ENCODE data around the gene GABRE. TPM values are rescaled to one million over a fixed set of nuclear protein-coding genes. Genes with fewer than 3 reads are reported as not detected.

Gene GABRE
- polyA plus RNA-seq, 2 of the 4 experiments (the other 2 are of a cell fraction): 60.7 to 92.4 TPM

GRCh38 chrX:151975736-151976275 lies 1.3 kb upstream of the GABRE start:
- DNase-seq (ENCODE audit: low read depth in 1 of 2, low spot score in 1 of 2) (no peak), FAIRE-seq (peak; percentile 92), ATAC-seq (no peak)
- H3K4me1 ChIP-seq: peaks cover 34% of the 10 kb centered on the region
- no peak for TF ChIP-seq GATA3 (IDR thresholded peaks at IDR 0.05; ENCODE audit: borderline replicate concordance)
- TF ChIP-seq ZFP36 (IDR thresholded peaks at IDR 0.05; ENCODE audit: borderline replicate concordance, partially characterized antibody): no peak
- TF ChIP-seq RFX5 (IDR thresholded peaks at IDR 0.05): no peak
- TF ChIP-seq RAD21 (conservative IDR thresholded peaks at IDR 0.05 in 1 of 2, IDR thresholded peaks at IDR 0.05 in 1 of 2): no peak
- TF ChIP-seq CTCF (IDR thresholded peaks at IDR 0.05): no peak
- no peak for TF ChIP-seq MAX (IDR thresholded peaks at IDR 0.05)
- TF ChIP-seq HDAC2 (IDR thresholded peaks at IDR 0.05): no peak
- no peak for TF ChIP-seq ZSCAN20 (CRISPR knock-in tag; IDR thresholded peaks at IDR 0.05)
- TF ChIP-seq CBX8 (IDR thresholded peaks at IDR 0.05): no peak
- no peak for TF ChIP-seq CEBPB (IDR thresholded peaks at IDR 0.05)
- no peak for TF ChIP-seq BCL3 (IDR thresholded peaks at IDR 0.05)
- no peak for TF ChIP-seq ATOH8 (CRISPR knock-in tag; IDR thresholded peaks at IDR 0.05; ENCODE audit: low read depth)
- no peak for TF ChIP-seq SMC3 (IDR thresholded peaks at IDR 0.05)
- peak overlapping the region; percentile 98 for H3K4me2 ChIP-seq
- peak overlapping the region in 1 of 2 experiments; percentile 97; a peak in 3 of 6 replicates for H3K27ac ChIP-seq
- 73% methylated on average over 5 of the region's 5 CpGs for WGBS (ENCODE audit: missing lambda C conversion rate)
- POLR2A ChIA-PET: no interaction called here
- H3K9me3 ChIP-seq: no peaks in the 10 kb centered on the region
- no peak overlapping the region for H3K4me3 ChIP-seq
- CTCF ChIA-PET: interaction anchor here (1.2 to 2.9 kb wide), 2 partner anchors 10 to 223 kb away, joined by 3 to 11 read pairs; no protein-coding TSS in a partner anchor

- ChIA-PET CTCF (interaction anchor here (1.2 to 2.9 kb wide), 2 partner anchors 11 to 222 kb away, joined by 3 to 11 read pairs; no protein-coding TSS in a partner anchor), POLR2A (no interaction called here)
- Histone ChIP-seq H3K4me1 (peaks cover 31% of the 10 kb centered on the region), H3K4me2 (peak overlapping the region; percentile 98), H3K9me3 (no peaks in the 10 kb centered on the region), H3K4me3 (peak overlapping the region; percentile 76), H3K27ac (peak overlapping the region; percentile 96 to 97)
- TF ChIP-seq ZNF302 (CRISPR knock-in tag; IDR thresholded peaks at IDR 0.05) (no peak), E2F6 (IDR thresholded peaks at IDR 0.05; ENCODE audit: borderline replicate concordance, low read depth) (no peak), ATOH8 (CRISPR knock-in tag; IDR thresholded peaks at IDR 0.05; ENCODE audit: low read depth) (no peak)
- FAIRE-seq (no peak), ATAC-seq (no peak), DNase-seq (ENCODE audit: low read depth in 1 of 2, low spot score in 1 of 2) (no peak)
- 62% methylated on average over 6 of the region's 8 CpGs for WGBS (ENCODE audit: missing lambda C conversion rate)
Observed at GRCh38 chrX:151975228-151975593, 735 bp upstream of the GABRE start.

GRCh38 chrX:151973851-151974335 lies 583 bp downstream of the GABRE start:
- ATAC-seq: peak; percentile 40 to 45; a peak in 5 of 6 replicates
- Histone ChIP-seq H3K4me3 (peak overlapping the region; percentile 76), H3K4me2 (peak overlapping the region; percentile 98), H3K27ac (peak overlapping the region; percentile 96 to 97), H3K9me3 (no peaks in the 10 kb centered on the region), H3K4me1 (peaks cover 42% of the 10 kb centered on the region)
- CTCF ChIA-PET: interaction anchor here (0.6 to 2.9 kb wide), 3 partner anchors 221 to 576 kb away, joined by 3 to 11 read pairs (median 4); no protein-coding TSS in a partner anchor
- POLR2A ChIA-PET: interaction anchor here (1.0 to 1.9 kb wide), 5 partner anchors 8 to 221 kb away, joined by 3 to 7 read pairs (median 5); no protein-coding TSS in a partner anchor
- 4% methylated on average over 9 of the region's 21 CpGs for WGBS (ENCODE audit: missing lambda C conversion rate)
- no peak for FAIRE-seq
- no peak for DNase-seq (ENCODE audit: low read depth in 1 of 2, low spot score in 1 of 2)
- no peak for TF ChIP-seq MAX (IDR thresholded peaks at IDR 0.05)
- TF ChIP-seq E2F6 (IDR thresholded peaks at IDR 0.05; ENCODE audit: borderline replicate concordance, low read depth): peak; percentile 36; the same call in 1 of the 2 replicates
